Psoas muscle (tissue), 8 donors: ENCODE data around the gene C6orf52. TPM values are rescaled to one million over a fixed set of nuclear protein-coding genes. Genes with fewer than 3 reads are reported as not detected.

ENCODE experiments used
- ATAC-seq, 4 donors: fragments of 200-7000 bp; cut with Tn5 transposase; one replicate each; pipeline ENCODE4 v1.9.1; 2020; ENCODE audit warnings: moderate library complexity in 3 of 4, mild to moderate bottlenecking in 2 of 4
- DNase-seq, 2 donors: peaks; one replicate each; pipeline ENCODE4 v3.0.0-alpha.2; 2020
- H3K27ac ChIP-seq: fragments of 200-600 bp; one replicate; pipeline ENCODE4 v1.8.0; 2022
- H3K27me3 ChIP-seq, 3 donors: fragments of 200-600 bp in 1 of 3; one replicate each; pipeline versions ENCODE4 v1.6.1 to v1.8.0; 2013 to 2022; ENCODE audit warnings: low read length in 2 of 3, mild to moderate bottlenecking in 2 of 3, moderate library complexity in 1 of 3; ENCODE audit not compliant: insufficient read depth in 3 of 3
- H3K36me3 ChIP-seq, 2 donors: fragments of 200-600 bp in 1 of 2; one replicate each; pipeline versions ENCODE4 v1.6.1 to v1.8.0; 2013 to 2022; ENCODE audit warnings: low read depth in 1 of 2, mild to moderate bottlenecking in 1 of 2, moderate library complexity in 1 of 2; ENCODE audit not compliant: insufficient read depth in 1 of 2
- H3K4me1 ChIP-seq: fragments of 200-600 bp; one replicate; pipeline ENCODE4 v1.8.0; 2022
- H3K4me3 ChIP-seq: fragments of 200-600 bp; one replicate; pipeline ENCODE4 v1.8.0; 2022; ENCODE audit warnings: mild to moderate bottlenecking
- H3K9me3 ChIP-seq: fragments of 200-600 bp; one replicate; pipeline ENCODE4 v1.8.0; 2022
- CTCF ChIP-seq: fragments of 200-600 bp; IDR thresholded peaks from one replicate; pipeline ENCODE4 v1.8.0; 2022; ENCODE audit warnings: antibody characterized with exemption
- WGBS, 3 donors: extraction: QIAGEN DNeasy Blood & Tissue Kit; methylation state at CpG; one replicate each; pipeline versions ENCODE4 v1.1.6 to v1.1.7; 2013; 5-methylcytosine and 5-hydroxymethylcytosine counted together
- intact Hi-C, 2 donors: fragments of 100-400 bp; cut with DNase I; formaldehyde crosslinking; loops; one replicate each; pipeline versions ENCODE4 v1.11.0 to v1.14.2; 2022
- polyA plus RNA-seq, 3 donors: library from polyadenylated mRNA; stranded (reverse); fragments of 200-250 nt; gene quantifications; one replicate each; pipeline ENCODE4 v1.2.3, GENCODE V29; 2013
- total RNA-seq, 4 donors: library from RNA; stranded (reverse); fragmentation: NEBNext Ultra II Directional in 2 of 4; extraction: Animal tissue kit (Norgen Biotek cat#: 25700) in 2 of 4; gene quantifications; one replicate each; pipeline versions ENCODE4 v1.2.1 to v1.2.4, GENCODE V29; 2021 to 2023
- donor health status: healthy with polysubstance abuse.
- donor health status: DM: no; HTN: no; CAD: no; lungs with moderate emphysema.
- donor health status: Bipolar disorder and iron deficiency.
- donor health status: healthy.
- donor health status: DM: yes; HTN: yes; CAD: no.
- donor health status: DM: no; HTN: no; CAD: no.
- donor health status: DM: no; HTN: no; CAD: no.
- donor health status: DM: yes; HTN: yes; CAD: no.

Gene C6orf52
- total and polyA plus RNA-seq, 7 donors: 0.33 to 1.5 (median 0.61) TPM

- DNase-seq: no peak
- no peak for TF ChIP-seq CTCF
These were observed 38.8 kb downstream of the C6orf52 start for GRCh38 chr6:10655508-10656055.

GRCh38 chr6:10644225-10644624 is 50.2 kb downstream of the C6orf52 start:
- WGBS, 3 donors: 100% methylated on average over 1 of the region's 1 CpG
- intact Hi-C loops: no loop called here

More at GRCh38 chr6:10655508-10656055, 38.8 kb downstream of the C6orf52 start:
- Histone ChIP-seq H3K36me3 (no peaks in the 10 kb centered on the region), H3K9me3 (no peaks in the 10 kb centered on the region), H3K4me1 (peaks cover 3% of the 10 kb centered on the region), H3K27ac (no peak overlapping the region), H3K4me3 (no peak overlapping the region), H3K27me3 (no peaks in the 10 kb centered on the region)
- ATAC-seq: no peak
- intact Hi-C loops: no loop called here
- 71 to 72% (median 71%) methylated on average over 12 of the region's 12 CpGs for WGBS, 3 donors

GRCh38 chr6:10643201-10643651 is 51.2 kb downstream of the C6orf52 start:
- Histone ChIP-seq H3K9me3 (no peaks in the 10 kb centered on the region), H3K27ac (no peak overlapping the region), H3K27me3 (peaks cover 0 to 2% (median 0%) of the 10 kb centered on the region in 3 donors), H3K4me1 (no peaks in the 10 kb centered on the region), H3K36me3 (no peaks in the 10 kb centered on the region), H3K4me3 (no peak overlapping the region)
- TF ChIP-seq CTCF: no peak
- 79 to 81% (median 80%) methylated on average over 3 of the region's 3 CpGs for WGBS, 3 donors
- DNase-seq (no peak), ATAC-seq (no peak)
- intact Hi-C loops: no loop called here

More at GRCh38 chr6:10644225-10644624, 50.2 kb downstream of the C6orf52 start:
- DNase-seq (no peak), ATAC-seq (no peak)
- TF ChIP-seq CTCF: no peak
- H3K4me3 ChIP-seq: no peak overlapping the region
- H3K36me3 ChIP-seq: no peaks in the 10 kb centered on the region
- H3K4me1 ChIP-seq: no peaks in the 10 kb centered on the region
- no peak overlapping the region for H3K27ac ChIP-seq
- no peaks in the 10 kb centered on the region for H3K27me3 ChIP-seq
- no peaks in the 10 kb centered on the region for H3K9me3 ChIP-seq

- H3K9me3 ChIP-seq: no peaks in the 10 kb centered on the region
- DNase-seq: no peak
- intact Hi-C loops: no loop called here
- no peaks in the 10 kb centered on the region for H3K4me1 ChIP-seq
- H3K36me3 ChIP-seq: no peaks in the 10 kb centered on the region
- ATAC-seq: no peak
- H3K27me3 ChIP-seq: peaks cover 0 to 2% (median 0%) of the 10 kb centered on the region in 3 donors
- no peak for TF ChIP-seq CTCF
- H3K4me3 ChIP-seq: no peak overlapping the region
- 86 to 90% (median 86%) methylated on average over 3 of the region's 3 CpGs for WGBS, 3 donors
- H3K27ac ChIP-seq: no peak overlapping the region
These were observed 52.9 kb downstream of the C6orf52 start for GRCh38 chr6:10641528-10641927.

- H3K4me3 ChIP-seq: no peak overlapping the region
- H3K36me3 ChIP-seq: no peaks in the 10 kb centered on the region
- no peak for DNase-seq
- WGBS, 3 donors: 83 to 90% (median 83%) methylated on average over 8 of the region's 8 CpGs
- H3K27ac ChIP-seq: no peak overlapping the region
- H3K27me3 ChIP-seq: peaks cover 0 to 2% (median 0%) of the 10 kb centered on the region in 3 donors
- TF ChIP-seq CTCF: no peak
- no peak for ATAC-seq
- intact Hi-C loops: no loop called here
- no peaks in the 10 kb centered on the region for H3K4me1 ChIP-seq
- no peaks in the 10 kb centered on the region for H3K9me3 ChIP-seq
These were observed 54.0 kb downstream of the C6orf52 start for GRCh38 chr6:10640412-10640811.
